ENCODE data around the gene LLGL2. TPM values are rescaled to one million over a fixed set of nuclear protein-coding genes. Genes with fewer than 3 reads are reported as not detected.

The LLGL2 gene
- total RNA-seq, 1 experiment from 2014 or later = 19.8 TPM

- H3K9me3 Mint-ChIP-seq (ENCODE audit: unreplicated experiment) = no peaks in the 10 kb centered on the region
- intact Hi-C loops (cut with micrococcal nuclease) = no loop called here
- CTCF ChIA-PET = interaction anchor here (0.8 kb wide), 1 partner anchor 35 kb away, joined by 3 read pairs; the partner anchor contains the start of gene TSEN54
- POLR2A ChIA-PET = interaction anchor here (0.9 kb wide), 1 partner anchor 24 kb away, joined by 3 read pairs; no protein-coding TSS in a partner anchor
- peaks cover 20% of the 10 kb centered on the region for H3K36me3 Mint-ChIP-seq (ENCODE audit: insufficient read depth, unreplicated experiment)
- H3K4me1 Mint-ChIP-seq (ENCODE audit: insufficient read depth, unreplicated experiment) = no peaks in the 10 kb centered on the region
- no peaks in the 10 kb centered on the region for H3K27me3 Mint-ChIP-seq (ENCODE audit: insufficient read depth, unreplicated experiment)
- H3K4me3 Mint-ChIP-seq (ENCODE audit: unreplicated experiment) = no peak overlapping the region
- no peak overlapping the region for H3K27ac Mint-ChIP-seq (ENCODE audit: low read depth, unreplicated experiment)
- BruUV-seq (replicated peaks) = no TSS peak
- TF ChIP-seq CTCF (IDR thresholded peaks at IDR 0.05; ENCODE audit: unreplicated experiment) = no peak
- no peak for DNase-seq (ENCODE audit: unreplicated experiment)
These were observed 44.1 kb upstream of the LLGL2 start for GRCh38 chr17:75481194-75482068.

- CTCF ChIA-PET = interaction anchor here (0.7 to 0.8 kb wide), 2 partner anchors 34 to 38 kb away, joined by 3 to 5 read pairs; partner anchors contain the start of gene TSEN54
- no peak for TF ChIP-seq CTCF (IDR thresholded peaks at IDR 0.05; ENCODE audit: unreplicated experiment)
- Mint-ChIP-seq H3K4me1 (ENCODE audit: insufficient read depth, unreplicated experiment) (no peaks in the 10 kb centered on the region), H3K36me3 (ENCODE audit: insufficient read depth, unreplicated experiment) (peaks cover 16% of the 10 kb centered on the region), H3K27me3 (ENCODE audit: insufficient read depth, unreplicated experiment) (no peaks in the 10 kb centered on the region), H3K9me3 (ENCODE audit: unreplicated experiment) (no peaks in the 10 kb centered on the region), H3K27ac (ENCODE audit: low read depth, unreplicated experiment) (no peak overlapping the region), H3K4me3 (ENCODE audit: unreplicated experiment) (no peak overlapping the region)
- POLR2A ChIA-PET = interaction anchor here (0.9 to 1.9 kb wide), 3 partner anchors 25 to 27 kb away, joined by 3 to 4 read pairs (median 4); partner anchors contain the start of gene TMEM94
- intact Hi-C loops (cut with micrococcal nuclease) = no loop called here
- BruUV-seq (replicated peaks) = no TSS peak
- no peak for DNase-seq (ENCODE audit: unreplicated experiment)
These were observed 43.2 kb upstream of the LLGL2 start for GRCh38 chr17:75482098-75482942.

- no peak for DNase-seq (ENCODE audit: unreplicated experiment)
- POLR2A ChIA-PET = interaction anchor here (0.5 kb wide), 1 partner anchor 1362 kb away, joined by 3 read pairs; no protein-coding TSS in a partner anchor
- no peak overlapping the region for H3K27ac Mint-ChIP-seq (ENCODE audit: low read depth, unreplicated experiment)
- no TSS peak for BruUV-seq (replicated peaks)
- H3K9me3 Mint-ChIP-seq (ENCODE audit: unreplicated experiment) = no peaks in the 10 kb centered on the region
- intact Hi-C loops (cut with micrococcal nuclease) = no loop called here
- H3K4me3 Mint-ChIP-seq (ENCODE audit: unreplicated experiment) = no peak overlapping the region
- H3K27me3 Mint-ChIP-seq (ENCODE audit: insufficient read depth, unreplicated experiment) = no peaks in the 10 kb centered on the region
- CTCF ChIA-PET = interaction anchor here (0.7 kb wide), 1 partner anchor 13 kb away, joined by 4 read pairs; no protein-coding TSS in a partner anchor
- no peaks in the 10 kb centered on the region for H3K4me1 Mint-ChIP-seq (ENCODE audit: insufficient read depth, unreplicated experiment)
- H3K36me3 Mint-ChIP-seq (ENCODE audit: insufficient read depth, unreplicated experiment) = peaks cover 5% of the 10 kb centered on the region
- no peak for TF ChIP-seq CTCF (IDR thresholded peaks at IDR 0.05; ENCODE audit: unreplicated experiment)
These were observed 39.8 kb upstream of the LLGL2 start for GRCh38 chr17:75485688-75486087.

- H3K27ac Mint-ChIP-seq (ENCODE audit: low read depth, unreplicated experiment) = no peak overlapping the region
- DNase-seq (ENCODE audit: unreplicated experiment) = no peak
- TF ChIP-seq CTCF (IDR thresholded peaks at IDR 0.05; ENCODE audit: unreplicated experiment) = no peak
- no peaks in the 10 kb centered on the region for H3K27me3 Mint-ChIP-seq (ENCODE audit: insufficient read depth, unreplicated experiment)
- ChIA-PET POLR2A (no interaction called here), CTCF (interaction anchor here (0.7 kb wide), 1 partner anchor 13 kb away, joined by 4 read pairs; no protein-coding TSS in a partner anchor)
- no peak overlapping the region for H3K4me3 Mint-ChIP-seq (ENCODE audit: unreplicated experiment)
- H3K9me3 Mint-ChIP-seq (ENCODE audit: unreplicated experiment) = no peaks in the 10 kb centered on the region
- no TSS peak for BruUV-seq (replicated peaks)
- intact Hi-C loops (cut with micrococcal nuclease) = no loop called here
- H3K36me3 Mint-ChIP-seq (ENCODE audit: insufficient read depth, unreplicated experiment) = peaks cover 5% of the 10 kb centered on the region
- H3K4me1 Mint-ChIP-seq (ENCODE audit: insufficient read depth, unreplicated experiment) = no peaks in the 10 kb centered on the region
These were observed 39.3 kb upstream of the LLGL2 start for GRCh38 chr17:75486151-75486550.
